HepG2 (cell line): ENCODE measurements around the gene CCDC34. TPM values are rescaled to one million over a fixed set of nuclear protein-coding genes. Genes with fewer than 3 reads are reported as not detected.

Experiments
- ATAC-seq: fragments of 200-7000 bp; cut with Tn5 transposase; 3 replicates; pipeline ENCODE4 v1.9.1; 2020; ENCODE audit warnings: mild to moderate bottlenecking, moderate library complexity
- BruUV-seq: library from RNA; stranded (reverse); fragments of 400-500 nt; replicated peaks from 2 replicates; lab custom pipeline; 2021; lab: Mats Ljungman, UMichigan
- CTCF ChIA-PET: fragments of 300-600 bp; formaldehyde crosslinking; extraction: SDS; loops from one replicate; lab custom pipeline; 2021; ENCODE audit warnings: low total read pairs, inconsistent platforms, low intra/inter-chr PET ratio; lab: Yijun Ruan, JAX
- POLR2A ChIA-PET: fragments of 350-600 bp; sonication (Branson Sonifier 250); formaldehyde crosslinking; loops from one replicate; lab custom pipeline; 2020; ENCODE audit warnings: antibody characterized with exemption, inconsistent platforms; lab: Yijun Ruan, JAX
- DNase-seq: peaks from one replicate; pipeline ENCODE4 v3.0.0-alpha.2; 2015; ENCODE audit warnings: low spot score
- FAIRE-seq: peaks from 3 replicates; lab custom pipeline; 2011; peaks lifted over from hg19 to GRCh38; lab: Jason Lieb, UNC
- H2AFZ ChIP-seq: one replicate; pipeline ENCODE4 v1.6.1; 2011; ENCODE audit warnings: low read length, inconsistent platforms
- H3K27ac ChIP-seq: fragments of 300-600 bp; 3 replicates; pipeline ENCODE4 v1.8.0; 2011; ENCODE audit warnings: mixed run types, mild to moderate bottlenecking, mixed read lengths, low read length, inconsistent platforms; ENCODE audit not compliant: insufficient read depth; ENCODE audit errors: extremely low read length
- H3K27me3 ChIP-seq, 2 experiments: fragments of 200-600 bp in 1 of 2; 2 replicates in 1 of 2; 3 replicates in 1 of 2; pipeline versions ENCODE4 v1.6.0 to v1.8.0; 2011; ENCODE audit warnings: low read length in 2 of 2, mild to moderate bottlenecking in 2 of 2, moderate library complexity in 2 of 2, inconsistent platforms in 1 of 2; ENCODE audit not compliant: insufficient read depth in 2 of 2, control insufficient read depth in 1 of 2
- H3K36me3 ChIP-seq, 2 experiments: fragments of 200-600 bp in 1 of 2; replicated peaks in 1 of 2; 2 replicates in 1 of 2; 3 replicates in 1 of 2; pipeline versions ENCODE4 v1.5.1 to v1.8.0; 2011; ENCODE audit warnings: low read length in 2 of 2, inconsistent platforms in 1 of 2; ENCODE audit not compliant: insufficient read depth in 2 of 2, control insufficient read depth in 1 of 2
- H3K4me1 ChIP-seq: 2 replicates; pipeline ENCODE4 v1.5.1; 2012; ENCODE audit warnings: low read length, inconsistent platforms; ENCODE audit not compliant: insufficient read depth
- H3K4me2 ChIP-seq: 2 replicates; pipeline ENCODE4 v1.6.0; 2011; ENCODE audit warnings: low read depth, low read length, inconsistent platforms
- H3K4me3 ChIP-seq, 3 experiments: fragments of 200-600 bp in 1 of 3; sonication (generic), shearing (Covaris generic) in 1 of 3; replicated peaks in 1 of 3; 2 replicates each; pipeline ENCODE4 v1.5.1; 2011 to 2016; ENCODE audit warnings: low read length in 3 of 3, inconsistent platforms in 2 of 3, low read depth in 2 of 3, mild to moderate bottlenecking in 2 of 3, control low read depth in 1 of 3, mixed read lengths in 1 of 3; ENCODE audit not compliant: insufficient read depth in 1 of 3
- H3K79me2 ChIP-seq: one replicate; pipeline ENCODE4 v1.6.1; 2011; ENCODE audit warnings: low read length, inconsistent platforms; ENCODE audit not compliant: insufficient read depth
- H3K9ac ChIP-seq: 2 replicates; pipeline ENCODE4 v1.6.0; 2011; ENCODE audit warnings: mild to moderate bottlenecking, low read depth, low read length, inconsistent platforms; ENCODE audit not compliant: insufficient read depth
- H3K9me3 ChIP-seq: 2 replicates; pipeline ENCODE4 v1.5.1; 2012; ENCODE audit warnings: mild to moderate bottlenecking, low read length
- H4K20me1 ChIP-seq: 2 replicates; pipeline ENCODE4 v1.6.0; 2011; ENCODE audit warnings: inconsistent platforms, mild to moderate bottlenecking, low read length, moderate library complexity; ENCODE audit not compliant: insufficient read depth
- AGO2 ChIP-seq: fragments of 200-400 bp; formaldehyde crosslinking; optimal IDR thresholded peaks from 2 replicates; pipeline ENCODE3; 2017; ENCODE audit warnings: mild to moderate bottlenecking, low read depth, low read length, moderate library complexity
- DNMT3B ChIP-seq: conservative IDR thresholded peaks from 2 replicates; pipeline ENCODE4 v1.6.1; 2016; ENCODE audit warnings: missing biosample characterization, control low read depth
- FOXP4 ChIP-seq: sonication (generic); formaldehyde crosslinking; IDR thresholded peaks from 2 replicates; pipeline ENCODE4 v1.4.0; 2020; ENCODE audit warnings: missing genetic modification reagents
- HNF4A ChIP-seq: sonication (generic); formaldehyde crosslinking; IDR thresholded peaks from 2 replicates; pipeline ENCODE4 v1.4.0; 2020; ENCODE audit warnings: missing genetic modification reagents
- ISL2 ChIP-seq: sonication (generic); formaldehyde crosslinking; IDR thresholded peaks from 2 replicates; pipeline ENCODE4 v1.5.0; 2020; ENCODE audit warnings: missing genetic modification reagents
- MEF2D ChIP-seq: sonication (generic); formaldehyde crosslinking; IDR thresholded peaks from 2 replicates; pipeline ENCODE4 v1.5.1; 2020; ENCODE audit warnings: mild to moderate bottlenecking, missing genetic modification reagents
- MIER2 ChIP-seq: IDR thresholded peaks from 2 replicates; pipeline ENCODE4 v1.6.1; 2016; ENCODE audit warnings: missing biosample characterization, missing genetic modification reagents
- MIER3 ChIP-seq: IDR thresholded peaks from 2 replicates; pipeline ENCODE4 v1.6.1; 2016; ENCODE audit warnings: missing compliant biosample characterization, borderline replicate concordance
- RFX1 ChIP-seq: fragments of 450-650 bp; IDR thresholded peaks from 2 replicates; pipeline ENCODE4 v1.6.1; 2017
- TBX3 ChIP-seq: fragments of 450-650 bp; IDR thresholded peaks from 2 replicates; pipeline ENCODE4 v1.6.1; 2017; ENCODE audit warnings: antibody characterized with exemption, mild to moderate bottlenecking, inconsistent platforms, borderline replicate concordance
- TEAD3 ChIP-seq: optimal IDR thresholded peaks from 2 replicates; pipeline ENCODE3; 2016; ENCODE audit warnings: borderline replicate concordance
- ZBED4 ChIP-seq: sonication (generic); formaldehyde crosslinking; IDR thresholded peaks from 2 replicates; pipeline ENCODE4 v1.4.0; 2020; ENCODE audit warnings: missing genetic modification reagents, borderline replicate concordance
- ZFX ChIP-seq: sonication (generic); formaldehyde crosslinking; IDR thresholded peaks from 2 replicates; pipeline ENCODE4 v1.4.0; 2020; ENCODE audit warnings: mild to moderate bottlenecking, low read depth, missing genetic modification reagents, moderate library complexity
- WGBS: methylation state at CpG from one replicate; pipeline ENCODE4 v1.1.6; 2017; ENCODE audit warnings: low lambda C conversion rate; 5-methylcytosine and 5-hydroxymethylcytosine counted together
- in situ Hi-C: cut with HindIII; loops from 2 replicates; pipeline ENCODE4 v1.10.0; 2017; ENCODE audit warnings: low pct_unique_long_range_greater_than_20kb; ENCODE audit not compliant: extremely low pct_ligation_motif_present
- intact Hi-C: fragments of 100-400 bp; cut with micrococcal nuclease; formaldehyde crosslinking; loops from one replicate; pipeline ENCODE4 v1.10.0; 2022; ENCODE audit not compliant: unreplicated experiment
- polyA plus RNA-seq, 8 experiments: library from polyadenylated mRNA; depleted of rRNA in 3 of 8; stranded (reverse) in 7 of 8; unstranded in 1 of 8; fragments of >200 nt; fragmentation: Illumina TruSeq in 4 of 8; extraction: Trizol in 4 of 8; gene quantifications; 2 replicates each; pipeline versions ENCODE4 v1.2.1 to v1.2.3, GENCODE V29; 2011 to 2016; ENCODE audit warnings: low read depth in 4 of 8, missing spikeins in 1 of 8, mixed read lengths in 1 of 8; ENCODE audit not compliant: insufficient read depth in 1 of 8
- total RNA-seq, 5 experiments: library from RNA; depleted of rRNA; stranded (reverse); fragments of >200 nt; fragmentation: Illumina TruSeq; extraction: Trizol; gene quantifications; 2 replicates each; pipeline ENCODE4 v1.2.3, GENCODE V29; 2016; ENCODE audit warnings: low read depth in 1 of 5

Gene CCDC34
- total and polyA plus RNA-seq, 2 of the 13 experiments (the other 11 are each of a cell fraction or from before 2014, with no cell fraction given): 7.6 to 34.3 TPM

- TF ChIP-seq HNF4A (CRISPR knock-in tag) (peak; percentile 81), ISL2 (peak; percentile 65; the same call in 1 of the 2 replicates), DNMT3B (0 out of 2 replicates have a peak, but pooled peaks have one; percentile 62), TBX3 (peak; percentile 59; the same call in 1 of the 2 replicates), MIER2 (no peak), AGO2 (no peak), TEAD3 (CRISPR knock-in tag) (peak; percentile 95), RFX1 (no peak), ZFX (CRISPR knock-in tag) (no peak), MEF2D (CRISPR knock-in tag) (peak; percentile 72), MIER3 (no peak)
- TF ChIP-seq, all 625 proteins: peak for 90
These were observed 11.0 kb upstream of the CCDC34 start (continued) for GRCh38 chr11:27373856-27374602.

GRCh38 chr11:27373392-27373791, 10.4 kb upstream of the CCDC34 start:
- over 99% methylated on average over 3 of the region's 3 CpGs for WGBS
- no TSS peak for BruUV-seq
- Histone ChIP-seq H3K4me2 (no peak overlapping the region), H4K20me1 (no peaks in the 10 kb centered on the region), H3K9ac (no peak overlapping the region), H3K79me2 (peaks cover 2% of the 10 kb centered on the region), H3K27me3 (no peaks in the 10 kb centered on the region), H3K9me3 (no peaks in the 10 kb centered on the region), H3K36me3 (peaks cover 15 to 52% of the 10 kb centered on the region in 2 experiments), H3K27ac (peak overlapping the region; percentile 78), H3K4me3 (no peak overlapping the region), H2AFZ (no peak overlapping the region)
- CTCF ChIA-PET: no interaction called here
- POLR2A ChIA-PET: interaction anchor here (1.4 to 4.8 kb wide), 7 partner anchors 22 to 102 kb away, joined by 4 to 65 read pairs (median 8); partner anchors contain the start of gene LGR4
- intact Hi-C loops: no loop called here
- no peak for DNase-seq
- no peak for FAIRE-seq
- no peak for ATAC-seq
- TF ChIP-seq ZBED4 (CRISPR knock-in tag) (no peak), FOXP4 (CRISPR knock-in tag) (no peak)
- TF ChIP-seq, all 625 proteins: peak for 0
- in situ Hi-C loops: loop anchor here (5.0 kb wide), 1 partner anchor 99 kb away; the partner anchor contains the start of gene LGR4
- peaks cover 44% of the 10 kb centered on the region for H3K4me1 ChIP-seq
